GM18507 (cell line): ENCODE data around the gene USO1.
"Not testable (repeated sequence)": the region's sequence is repeated elsewhere in the genome, so short reads cannot be mapped to it uniquely, and the experiment has no call there.

Experiments used
- DNase-seq: peaks from one replicate; pipeline ENCODE4 v3.0.0; 2011; ENCODE audit warnings: low read depth; ENCODE audit not compliant: insufficient read length; ENCODE audit errors: extremely low spot score
- FAIRE-seq: peaks from 2 replicates; lab custom pipeline; 2011; peaks lifted over from hg19 to GRCh38; lab: Jason Lieb, UNC

The USO1 gene

DNA sequence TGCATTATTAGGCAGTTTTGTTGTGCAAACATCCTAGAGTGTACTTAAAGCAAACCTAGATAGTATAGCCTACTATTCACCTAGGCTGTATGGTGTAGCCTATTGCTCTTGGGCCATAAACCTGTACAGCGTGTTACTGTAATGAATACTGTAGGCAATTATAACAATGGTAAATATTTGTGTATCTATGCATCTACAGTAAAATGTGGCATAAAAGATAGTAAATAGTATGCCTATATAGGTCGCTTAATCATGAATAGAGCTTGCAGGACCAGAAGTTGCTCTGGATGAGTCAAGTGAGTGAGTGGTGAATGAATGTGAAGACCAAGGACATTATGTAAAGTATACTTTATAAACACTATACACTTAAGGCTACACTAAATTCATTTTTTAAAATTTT lies 16.6 kb downstream of the USO1 start:
- no peak for DNase-seq

DNA sequence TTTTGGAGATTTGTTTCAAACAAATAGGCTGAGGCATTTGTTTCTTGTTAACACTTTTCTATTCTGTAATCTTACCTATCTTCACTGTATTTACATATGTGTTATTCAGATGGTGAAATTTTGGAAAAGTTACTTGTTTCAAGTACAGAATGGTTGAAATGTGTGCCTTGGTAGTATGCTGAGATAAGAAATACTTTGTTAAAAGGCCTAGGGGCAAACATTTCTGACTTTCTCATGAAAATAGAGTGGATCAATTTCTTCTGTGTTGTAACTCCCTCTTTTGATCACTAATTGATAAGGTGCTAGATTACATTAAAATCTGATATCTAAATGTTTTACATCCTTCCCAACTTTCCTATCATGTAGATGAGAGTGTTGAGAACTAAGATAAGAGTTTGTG lies 18.1 kb downstream of the USO1 start:
- DNase-seq (no peak), FAIRE-seq (no peak)

More for the DNA sequence above, 16.6 kb downstream of the USO1 start:
- no peak for FAIRE-seq

DNA sequence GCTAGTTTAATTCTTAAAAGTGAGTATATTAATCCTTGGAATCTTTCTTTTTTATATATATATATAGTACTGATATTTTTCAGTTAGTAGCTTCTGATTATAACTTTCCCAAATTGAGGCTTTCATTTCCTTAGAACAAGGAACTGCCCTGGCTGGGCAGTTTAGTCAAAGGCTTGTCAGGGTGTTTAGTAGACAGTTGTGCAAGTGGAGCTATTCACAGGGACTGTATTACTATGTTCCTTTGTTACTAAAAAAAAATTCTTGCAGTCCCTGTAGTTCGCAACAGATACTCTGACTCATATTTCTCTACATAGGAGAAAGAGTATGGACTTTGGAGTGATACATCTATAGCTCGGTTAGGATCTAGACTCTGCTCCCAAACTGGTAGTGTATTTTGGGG lies 20.8 kb downstream of the USO1 start:
- FAIRE-seq (no peak), DNase-seq (no peak)

DNA sequence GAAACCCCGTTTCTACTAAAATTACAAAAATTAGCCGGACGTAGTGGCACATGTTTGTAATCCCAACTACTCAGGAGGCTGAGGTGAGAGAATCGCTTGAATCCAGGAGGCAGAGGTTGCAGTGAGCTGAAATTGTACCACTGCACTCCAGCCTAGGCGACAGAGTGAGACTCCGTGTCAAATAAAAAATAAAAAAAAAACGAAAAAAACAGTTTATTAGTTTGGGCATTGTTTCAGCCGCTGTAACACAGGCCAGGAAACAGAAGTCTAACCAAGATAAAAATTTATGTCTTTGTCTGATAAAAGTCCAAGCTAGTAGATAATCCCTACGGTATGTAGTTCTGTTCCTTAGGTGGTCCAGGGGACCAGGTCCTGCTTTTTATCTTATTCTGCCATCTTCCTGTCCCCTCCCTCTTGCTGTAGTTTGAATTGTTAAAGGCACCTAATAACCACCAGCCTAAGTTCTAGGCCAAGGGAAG lies 21.4 kb downstream of the USO1 start:
- DNase-seq (no peak), FAIRE-seq (no peak)

DNA sequence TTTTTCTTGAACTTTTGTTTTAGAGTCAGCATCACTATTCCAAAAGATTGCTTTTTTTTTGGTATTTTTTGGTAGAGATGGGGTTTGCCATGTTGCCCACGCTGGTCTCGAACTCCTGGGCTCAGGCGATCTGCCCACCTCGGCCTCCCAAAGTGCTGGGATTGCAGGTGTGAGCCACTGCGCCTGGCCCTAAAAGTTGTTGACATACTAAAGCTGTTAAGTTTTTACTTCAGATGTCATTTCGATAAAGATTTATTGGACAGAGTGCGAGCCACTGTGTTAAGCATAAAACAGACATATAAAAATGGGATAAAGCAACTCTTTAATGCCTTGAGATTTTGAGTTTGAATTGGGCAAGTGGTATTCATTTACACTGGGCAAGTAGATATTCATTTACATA lies 28.3 kb downstream of the USO1 start:
- DNase-seq (no peak), FAIRE-seq (no peak)

DNA sequence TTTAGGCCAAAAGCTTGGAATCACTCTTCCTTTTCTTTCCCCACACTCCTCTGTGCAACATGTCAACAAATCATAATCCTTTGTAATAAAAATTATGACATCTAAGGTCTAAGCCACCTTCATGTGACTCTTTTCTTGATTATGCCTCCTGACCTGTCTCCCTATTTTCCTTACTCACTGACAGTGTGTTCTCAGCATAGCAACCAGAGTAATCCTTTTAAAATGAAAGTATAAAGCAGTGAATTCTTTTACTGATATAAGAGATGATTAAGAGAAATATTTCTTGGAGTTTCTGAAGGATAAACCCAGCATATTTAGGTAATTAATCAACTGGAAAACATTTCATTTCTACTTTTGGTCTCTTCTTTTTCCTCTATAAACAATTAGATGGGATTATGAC lies 44.7 kb downstream of the USO1 start:
- FAIRE-seq (no peak), DNase-seq (no peak)

DNA sequence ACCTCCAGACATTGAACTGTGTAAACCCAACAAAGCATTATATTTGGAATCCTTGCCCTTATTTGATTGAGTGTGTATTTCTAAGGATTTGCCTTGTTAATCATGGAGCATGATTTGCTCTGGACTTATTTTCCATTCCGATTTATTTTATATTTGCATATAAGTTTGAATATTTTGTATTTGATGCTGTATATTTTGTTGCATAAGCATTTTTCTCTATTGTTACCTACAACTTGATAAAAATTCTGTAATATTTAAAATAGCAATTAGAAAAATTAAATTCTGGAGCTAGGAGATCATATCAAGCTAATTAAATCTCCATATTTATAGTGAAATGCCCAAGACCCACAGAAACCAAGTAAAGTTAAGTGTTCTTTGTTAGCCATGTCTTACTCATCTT lies 47.2 kb downstream of the USO1 start:
- FAIRE-seq = no peak
- DNase-seq = no peak

DNA sequence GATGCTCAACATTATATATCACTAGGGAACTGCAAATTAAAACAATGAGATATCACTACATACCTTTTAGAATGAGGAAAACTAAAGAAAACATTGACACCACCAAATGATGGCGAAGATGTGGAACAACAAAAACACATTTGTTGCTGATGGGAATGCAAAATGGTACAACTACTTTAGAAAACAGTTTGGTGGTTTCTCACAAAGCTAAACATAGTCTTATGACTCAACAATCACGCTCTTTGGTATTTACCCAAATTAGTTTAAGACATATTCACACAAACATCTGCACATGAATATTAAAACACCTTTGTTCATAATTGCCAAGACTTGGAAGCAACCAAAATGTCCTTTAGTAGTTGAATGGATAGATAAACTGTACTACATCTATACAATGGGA lies 53.2 kb downstream of the USO1 start:
- DNase-seq = no peak
- no peak for FAIRE-seq

DNA sequence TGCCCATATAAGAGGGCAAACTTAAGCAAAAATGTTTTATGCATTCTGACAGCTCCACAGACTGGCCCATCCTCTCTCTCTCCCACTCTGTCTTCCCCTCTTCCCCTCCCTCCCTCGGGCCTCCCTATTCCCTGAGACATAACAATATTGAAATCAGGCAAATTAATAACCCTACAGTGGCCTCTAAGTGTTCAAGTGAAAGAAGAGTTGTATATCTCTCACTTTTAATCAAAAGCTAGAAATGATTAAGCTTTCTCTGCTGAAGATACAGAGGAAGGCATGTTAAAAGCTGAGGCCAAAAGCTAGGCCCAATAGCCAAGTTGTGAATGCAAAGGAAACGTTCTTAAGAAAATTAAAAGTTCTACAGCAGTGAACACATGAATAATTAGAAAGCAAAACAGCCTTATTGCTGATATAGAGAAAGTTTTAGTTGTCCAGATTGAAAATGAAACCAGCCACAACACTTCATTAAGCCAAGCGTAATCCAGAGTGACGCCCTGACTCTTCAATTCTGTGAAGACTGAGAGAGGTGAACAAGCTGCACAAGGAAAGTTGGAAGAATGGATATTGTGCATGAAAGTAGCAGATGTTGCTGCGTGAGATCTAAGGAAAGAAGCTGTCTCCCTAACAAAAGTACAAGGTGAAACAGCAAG lies 54.9 kb downstream of the USO1 start:
- no peak for DNase-seq

DNA sequence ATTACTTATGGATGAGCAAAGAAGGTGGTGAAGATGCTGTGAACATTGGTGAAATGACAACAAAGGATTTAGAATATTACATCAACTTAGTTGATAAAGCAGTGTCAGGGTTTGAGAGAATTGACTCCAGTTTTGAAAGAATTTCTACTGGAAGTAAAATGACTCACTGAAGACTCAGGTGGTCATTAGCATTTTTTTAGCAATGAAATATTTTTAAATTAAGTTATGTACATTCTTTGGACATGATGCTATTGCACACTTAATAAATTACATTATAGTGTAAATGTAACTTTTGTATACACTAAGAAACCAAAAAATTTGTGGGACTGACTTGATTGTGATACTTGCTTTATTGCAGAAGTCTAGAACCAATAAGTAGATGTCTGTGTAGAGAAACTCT lies 56.9 kb downstream of the USO1 start:
- FAIRE-seq = peak; percentile 9
- no peak for DNase-seq

More for the DNA sequence above, 54.9 kb downstream of the USO1 start:
- FAIRE-seq = peak; percentile 75

DNA sequence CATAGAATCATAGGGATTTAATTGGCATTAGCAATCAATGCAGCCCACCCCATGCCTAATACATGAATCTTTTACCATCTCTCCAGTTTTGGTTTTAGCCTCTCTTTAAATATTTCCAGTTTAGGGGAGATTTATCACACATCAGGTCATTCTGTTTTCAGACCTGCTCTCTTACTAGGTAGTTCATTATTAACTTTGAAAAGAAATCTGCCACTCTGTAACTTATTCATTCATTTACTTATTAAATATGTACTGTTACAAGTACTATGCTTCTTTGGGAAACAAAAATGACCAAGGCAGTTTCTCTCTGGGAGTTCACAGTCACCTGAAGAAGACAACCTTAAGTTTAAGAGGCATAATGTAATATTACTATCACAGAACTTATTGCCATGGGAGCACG lies 62.1 kb downstream of the USO1 start:
- no peak for FAIRE-seq
- no peak for DNase-seq

DNA sequence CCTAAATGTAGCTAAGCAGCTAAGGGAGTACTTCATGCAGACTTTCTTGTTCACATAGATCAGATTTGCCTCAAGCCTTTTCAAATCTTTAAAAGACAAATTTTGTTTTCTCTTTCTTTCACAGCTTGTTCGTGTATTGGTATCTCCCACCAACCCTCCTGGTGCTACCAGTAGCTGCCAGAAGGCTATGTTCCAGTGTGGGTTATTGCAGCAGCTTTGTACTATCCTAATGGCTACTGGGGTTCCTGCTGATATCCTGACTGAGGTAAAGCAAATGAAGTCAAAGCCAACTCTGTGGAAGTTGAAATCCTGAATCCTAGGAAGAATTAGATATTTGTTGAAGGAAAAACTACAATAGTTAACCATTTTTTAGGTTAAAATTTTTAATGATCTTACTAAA lies 62.6 kb downstream of the USO1 start:
- FAIRE-seq = no peak
- DNase-seq = no peak

DNA sequence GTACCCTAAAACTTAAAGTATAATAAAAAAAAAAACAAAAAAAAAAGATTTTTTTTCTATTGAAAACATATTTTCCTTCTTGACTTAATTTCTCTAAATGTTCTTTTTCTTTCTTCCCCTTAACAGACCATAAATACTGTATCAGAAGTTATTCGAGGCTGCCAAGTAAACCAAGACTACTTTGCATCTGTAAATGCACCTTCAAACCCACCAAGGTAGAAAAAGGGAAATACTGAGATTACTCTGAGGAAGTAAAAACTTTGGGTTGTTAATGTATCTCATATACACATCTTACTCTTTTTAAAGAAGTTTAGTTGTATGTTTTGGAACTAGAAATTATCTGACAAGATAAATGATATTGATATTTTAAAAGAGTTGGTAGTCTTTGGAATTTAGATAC lies 65.6 kb downstream of the USO1 start:
- peak; percentile 36 for FAIRE-seq
- no peak for DNase-seq

DNA sequence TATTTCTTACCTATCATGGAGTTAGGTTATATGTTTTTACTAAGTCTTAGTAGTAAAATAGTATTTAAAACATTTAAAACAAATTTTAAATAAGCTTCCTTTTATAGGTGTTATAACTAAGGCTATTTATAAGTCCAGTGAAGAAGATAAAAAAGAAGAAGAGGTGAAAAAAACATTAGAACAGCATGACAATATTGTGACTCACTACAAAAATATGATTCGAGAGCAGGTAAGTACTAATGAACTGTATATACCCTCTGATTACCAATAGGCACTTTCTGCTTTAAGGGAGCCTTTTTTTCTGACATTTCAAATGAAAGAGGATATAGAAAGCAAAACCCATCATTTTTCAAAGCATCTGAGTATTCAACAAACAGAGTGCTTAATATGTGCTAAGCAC lies 76.6 kb downstream of the USO1 start:
- DNase-seq (no peak), FAIRE-seq (no peak)

DNA sequence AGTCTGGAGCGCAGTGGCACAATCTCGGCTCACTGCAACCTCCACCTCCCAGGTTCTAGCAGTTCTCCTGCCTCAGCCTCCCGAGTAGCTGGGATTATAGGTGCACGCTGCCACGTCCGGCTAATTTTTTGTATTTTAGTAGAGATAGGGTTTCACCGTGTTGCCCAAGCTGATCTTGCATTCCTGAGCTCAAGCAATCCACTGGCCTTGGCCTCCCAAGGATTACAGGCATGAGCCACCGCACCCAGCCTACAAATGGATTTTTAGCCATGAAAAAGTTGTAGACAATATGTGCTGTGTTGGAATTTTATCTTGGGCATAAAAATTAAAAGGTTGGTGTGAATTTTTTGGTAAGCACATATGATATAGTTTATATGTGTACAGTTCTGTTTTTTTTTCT lies 81.7 kb downstream of the USO1 start:
- not testable (repeated sequence) for FAIRE-seq, DNase-seq

DNA sequence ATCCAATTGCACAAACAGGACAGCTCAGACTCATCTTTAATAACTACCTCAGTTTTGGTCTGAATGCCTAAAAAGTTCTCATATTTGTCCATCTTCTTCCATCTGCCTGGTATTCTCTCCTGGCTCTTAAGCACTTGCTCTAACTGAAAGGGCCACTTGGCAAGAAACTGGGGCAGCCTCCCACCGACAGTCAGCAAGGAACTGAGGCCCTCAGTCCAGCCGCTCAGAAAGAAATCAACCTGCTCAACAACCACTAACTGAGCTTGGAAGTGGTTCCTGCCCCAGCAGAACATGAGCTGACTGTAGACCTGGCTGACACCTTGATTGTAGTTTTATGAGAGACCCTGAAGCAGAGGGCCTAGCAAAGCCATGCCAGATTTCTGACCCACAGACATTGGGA lies 93.5 kb downstream of the USO1 start:
- no peak for FAIRE-seq
- DNase-seq = no peak

DNA sequence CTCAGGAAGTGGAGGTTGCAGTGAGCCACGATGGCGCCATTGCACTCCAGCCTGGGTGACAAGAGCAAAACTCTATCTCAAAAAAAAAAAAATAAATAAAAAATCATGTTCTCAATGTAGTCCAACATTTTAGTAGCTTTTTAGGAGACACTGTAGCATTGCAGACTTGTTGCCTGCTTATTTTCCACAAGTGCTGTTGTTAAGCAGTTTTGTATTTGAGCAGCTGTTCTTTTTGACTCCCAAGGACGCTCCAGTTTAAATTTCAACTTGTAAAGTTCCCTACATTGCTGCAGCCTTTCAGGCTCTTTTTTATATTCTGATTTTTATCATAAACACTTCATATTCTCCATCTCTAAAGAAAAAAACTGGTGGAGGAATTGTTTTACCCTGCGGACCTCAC lies 94.7 kb downstream of the USO1 start:
- DNase-seq = no peak

DNA sequence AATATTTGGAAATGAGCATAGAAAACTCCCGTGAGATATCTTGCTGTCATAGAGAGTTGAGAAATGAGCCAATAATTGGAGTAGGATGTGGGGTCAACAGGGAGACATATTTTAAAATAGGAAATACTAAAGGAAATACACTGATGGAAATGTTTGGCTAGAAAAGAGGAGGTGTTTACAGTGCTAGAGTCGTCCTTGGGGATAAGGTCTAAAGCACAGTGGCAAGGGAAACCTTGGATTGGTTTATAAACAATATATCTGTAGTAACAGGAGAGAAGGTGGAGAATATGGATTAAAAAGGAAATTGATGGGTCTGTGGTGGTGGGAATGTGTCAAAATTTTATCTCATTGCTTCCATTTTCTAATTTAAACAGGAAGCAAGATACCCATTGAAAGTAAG lies 95.8 kb downstream of the USO1 start:
- FAIRE-seq (no peak), DNase-seq (no peak)

More for the DNA sequence above, 94.7 kb downstream of the USO1 start:
- no peak for FAIRE-seq

DNA sequence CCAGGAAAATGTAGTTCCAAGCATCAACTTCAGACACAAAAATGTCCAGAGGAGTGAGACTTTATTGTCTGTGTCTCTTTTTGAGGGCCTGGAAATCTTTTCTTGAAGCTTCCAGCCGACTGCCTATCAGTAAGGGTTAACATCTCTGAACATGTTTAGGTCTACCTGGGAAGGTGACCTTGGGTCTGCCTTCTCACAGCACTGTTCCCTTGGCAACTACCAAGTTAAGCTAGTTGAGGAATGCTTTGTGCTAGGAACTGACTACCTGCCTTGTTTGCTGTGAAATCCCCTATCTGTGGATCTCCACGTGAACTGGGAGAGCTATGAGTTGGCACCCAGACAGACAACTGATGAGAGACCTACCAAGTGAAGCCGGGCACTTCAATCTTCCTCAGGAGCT lies 96.3 kb downstream of the USO1 start:
- FAIRE-seq (no peak), DNase-seq (no peak)

DNA sequence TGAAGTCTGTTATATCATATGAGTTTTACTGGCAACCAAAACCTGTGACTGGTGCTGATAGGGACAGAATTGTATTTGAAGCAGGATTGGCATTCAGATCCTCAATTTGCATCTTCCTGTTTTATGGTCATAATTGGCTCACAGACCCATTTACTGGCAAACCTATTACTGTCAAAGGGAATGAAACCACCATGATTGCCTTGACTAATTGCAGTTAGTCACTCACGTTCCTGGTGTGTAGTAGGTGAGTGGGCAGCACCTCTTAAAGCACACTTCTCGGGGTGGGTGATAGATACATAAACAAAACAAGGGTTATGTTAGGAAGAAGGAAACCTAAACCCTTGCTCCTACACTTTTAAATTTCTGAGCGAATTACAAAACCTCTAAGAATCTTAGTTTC lies 96.8 kb downstream of the USO1 start:
- FAIRE-seq = no peak

DNA sequence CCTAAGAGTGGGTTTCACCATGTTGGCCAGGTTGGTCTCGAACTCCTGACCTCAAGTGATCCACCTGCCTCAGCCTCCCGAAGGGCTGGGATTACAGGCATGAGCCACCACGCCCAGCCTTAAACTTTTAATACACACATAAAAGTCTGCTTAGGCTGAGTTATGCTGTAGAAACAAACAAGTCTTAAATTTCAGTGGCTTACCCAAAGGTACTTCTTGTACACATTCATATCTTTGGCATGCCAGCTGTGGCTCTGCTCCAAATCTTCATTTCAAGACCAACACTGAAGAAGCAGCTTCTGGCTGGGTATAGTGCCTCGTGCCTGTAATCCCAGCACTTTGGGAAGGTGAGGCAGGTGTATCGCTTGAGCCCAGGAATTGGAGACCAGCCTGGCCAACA lies 97.6 kb downstream of the USO1 start:
- no peak for DNase-seq
- no peak for FAIRE-seq

More for the DNA sequence above, 96.8 kb downstream of the USO1 start:
- DNase-seq = no peak

DNA sequence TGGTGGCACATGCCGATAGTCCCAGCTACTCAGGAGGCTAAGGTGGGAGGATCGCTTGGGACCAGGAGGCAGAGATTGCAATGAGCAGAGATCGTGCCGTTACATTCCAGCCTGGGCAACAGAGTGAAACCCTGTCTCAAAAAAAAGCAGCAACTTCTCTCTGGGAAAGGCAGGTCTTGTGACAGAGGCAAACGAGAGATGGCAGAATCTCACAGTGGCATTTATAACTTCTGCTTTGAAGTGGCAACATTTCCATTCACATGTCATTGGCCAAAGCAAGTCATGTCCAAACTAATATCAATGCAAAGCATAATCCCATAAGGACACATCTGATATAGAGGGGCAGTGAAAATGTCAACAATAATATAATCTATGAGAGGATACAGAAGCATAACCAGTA lies 98.0 kb downstream of the USO1 start:
- no peak for DNase-seq
- no peak for FAIRE-seq
